GM18517 (cell line): ENCODE measurements around the gene PIGZ.

Experiments used
- ATAC-seq: cut with Tn5 transposase; IDR thresholded peaks from one replicate; pipeline ENCODE4 v1.9.1; 2021; ENCODE audit warnings: mild to moderate bottlenecking, moderate library complexity; ENCODE audit not compliant: unreplicated experiment

PIGZ gene

DNA sequence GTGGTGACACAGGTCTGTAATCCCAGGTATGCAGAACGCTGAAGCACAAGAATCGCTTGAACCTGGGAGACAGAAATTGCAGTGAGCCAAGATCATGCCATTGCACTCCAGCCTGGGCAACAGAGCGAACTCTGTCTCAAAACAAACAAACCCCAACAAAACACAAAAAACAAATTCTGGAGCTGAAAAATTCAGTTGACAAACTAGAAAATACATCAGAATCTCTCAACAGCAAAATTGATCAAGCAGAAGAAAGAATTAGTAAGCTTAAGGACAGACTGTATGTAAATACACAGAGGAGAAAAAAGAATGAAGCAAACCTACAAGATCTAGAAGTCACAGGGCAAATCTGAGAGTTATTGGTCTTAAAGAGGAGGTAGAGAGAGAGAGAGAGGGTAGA, 51.6 kb downstream of the PIGZ start:
- ATAC-seq = no peak

DNA sequence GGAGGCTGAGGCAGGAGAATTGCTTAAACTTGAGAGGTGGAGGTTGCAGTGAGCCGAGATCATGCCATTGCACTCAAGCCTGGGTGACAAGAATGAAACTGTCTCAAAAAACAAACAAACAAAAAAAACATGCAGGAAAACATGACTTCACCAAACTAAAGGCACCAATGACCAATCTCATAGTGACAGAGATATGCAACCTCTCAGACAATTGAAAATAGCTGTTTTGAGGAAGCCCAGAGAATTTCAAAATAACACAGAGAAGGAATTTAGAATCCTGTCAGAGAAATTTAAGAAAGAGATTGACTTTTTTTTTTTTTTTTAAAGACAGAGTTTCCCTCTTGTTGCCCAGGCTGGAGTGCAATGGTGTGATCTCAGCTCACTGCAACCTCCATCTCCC, 52.4 kb downstream of the PIGZ start:
- no peak for ATAC-seq

DNA sequence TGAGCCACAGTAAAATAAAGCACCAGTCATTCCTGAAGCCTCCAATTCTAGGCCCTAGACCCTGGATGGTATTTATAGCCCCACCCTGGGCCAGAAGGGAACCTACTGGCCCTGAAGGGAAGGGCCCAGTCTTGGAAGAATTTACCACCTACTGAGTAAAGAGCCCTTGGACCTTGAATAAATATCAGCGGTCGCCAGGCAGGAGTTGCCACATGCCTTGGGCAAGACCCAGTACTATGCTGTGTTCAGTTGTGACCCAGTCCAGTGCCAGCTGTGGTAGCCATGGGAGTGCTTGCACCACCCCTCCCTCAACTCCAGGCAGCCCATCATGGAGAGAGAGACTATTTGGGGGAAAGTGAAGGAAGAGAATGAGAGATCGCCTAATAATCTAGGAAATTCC, 53.3 kb downstream of the PIGZ start:
- ATAC-seq = no peak

DNA sequence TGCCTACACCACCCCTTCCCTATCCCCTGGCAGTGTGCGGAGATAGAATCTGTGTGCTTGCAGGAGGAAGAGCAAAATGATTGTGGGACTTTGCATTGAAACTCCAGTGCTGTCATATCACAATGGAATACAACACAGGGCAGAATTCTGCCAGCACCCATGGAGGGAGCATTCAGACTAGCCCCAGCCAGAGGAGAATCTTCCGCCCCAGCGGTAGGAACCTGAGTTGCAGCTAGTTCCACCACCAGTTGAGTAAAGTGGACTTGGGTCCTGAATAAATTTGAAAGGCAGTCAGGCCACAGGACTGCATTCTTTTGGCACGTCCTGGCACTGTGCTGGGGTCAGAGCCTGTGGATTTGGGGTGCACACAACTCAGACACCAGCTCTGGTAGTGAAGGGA, 53.8 kb downstream of the PIGZ start:
- no peak for ATAC-seq

DNA sequence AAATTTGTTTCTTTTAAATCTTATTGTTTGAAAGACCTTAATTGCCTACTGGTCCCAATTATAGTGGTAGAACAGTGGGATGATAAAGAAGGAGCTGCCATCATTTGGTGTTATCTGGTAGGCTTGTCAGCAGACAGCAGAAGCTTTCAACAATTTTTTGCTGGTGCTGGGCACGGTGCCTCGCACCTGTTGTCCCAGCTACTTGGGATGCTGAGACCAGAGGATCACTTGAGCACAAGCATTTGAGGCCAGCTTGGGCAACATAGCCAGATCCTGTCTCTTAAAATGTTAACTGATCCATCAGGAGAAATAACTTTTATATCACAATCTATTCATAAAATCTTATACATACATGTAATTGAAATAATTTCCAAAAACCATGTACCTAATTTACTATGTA, 64.9 kb downstream of the PIGZ start:
- ATAC-seq = no peak

DNA sequence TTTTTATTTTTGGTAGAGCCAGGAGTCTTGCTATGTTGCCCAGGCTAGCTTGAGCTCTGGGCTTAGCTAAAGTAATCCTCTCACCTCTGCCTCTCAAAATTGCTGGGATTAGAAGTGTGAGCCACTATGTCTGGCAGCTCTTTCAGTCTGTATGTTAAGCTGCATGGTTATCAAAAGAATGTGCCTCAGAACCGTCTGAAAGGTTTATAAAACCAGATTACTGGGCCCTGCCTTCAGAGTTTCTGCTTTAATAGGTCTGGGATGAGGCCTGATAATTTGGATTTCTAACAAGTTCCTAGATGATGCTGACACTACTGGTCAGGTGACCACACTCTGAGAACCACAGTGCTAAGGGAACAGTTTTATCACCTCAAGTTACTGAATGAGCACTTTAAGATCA, 66.3 kb downstream of the PIGZ start:
- no peak for ATAC-seq

DNA sequence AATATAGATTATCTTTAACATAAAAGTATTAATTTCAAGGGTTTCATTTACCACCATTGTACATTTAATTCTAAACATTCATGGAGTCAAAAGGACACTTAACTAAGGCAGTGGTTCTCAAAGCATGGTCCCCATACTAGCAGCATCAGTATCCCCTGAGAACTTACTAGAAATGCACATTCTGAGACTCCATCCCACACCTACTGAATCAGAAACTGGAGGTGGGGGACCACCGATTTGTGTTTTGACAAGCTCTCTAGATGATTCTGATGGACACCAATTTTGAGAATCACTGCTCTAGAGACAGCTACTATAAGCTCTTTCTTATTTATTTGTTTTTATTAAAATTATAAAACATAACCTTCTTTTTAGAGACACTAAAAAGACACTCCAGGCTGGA, 66.9 kb downstream of the PIGZ start:
- no peak for ATAC-seq
